CD4-positive, alpha-beta memory T cell (primary cell): Measurements from ENCODE around the gene ARHGAP27. TPM values are rescaled to one million over a fixed set of nuclear protein-coding genes. Genes with fewer than 3 reads are reported as not detected.

Source experiments
- CTCF ChIA-PET: fragments of 350-600 bp; sonication (Branson Sonifier 250); formaldehyde crosslinking; loops from one replicate; lab custom pipeline; 2021; ENCODE audit warnings: inconsistent platforms; ENCODE audit not compliant: partially characterized antibody; lab: Charles Lee
- POLR2A ChIA-PET: fragments of 350-600 bp; sonication (Branson Sonifier 250); formaldehyde crosslinking; loops from one replicate; lab custom pipeline; 2021; ENCODE audit not compliant: partially characterized antibody; lab: Charles Lee
- DNase-seq, 5 donors: peaks; one replicate each; pipeline versions ENCODE4 v3.0.0 to v3.0.0-alpha.2; 2020 to 2022; ENCODE audit warnings: mixed read lengths in 1 of 5
- H3K27ac ChIP-seq: one replicate; pipeline ENCODE4 v1.7.0; 2013; ENCODE audit warnings: low read depth, low read length
- H3K27me3 ChIP-seq: 2 replicates; pipeline ENCODE4 v1.7.0; 2013; ENCODE audit warnings: mild to moderate bottlenecking, low read length, moderate library complexity; ENCODE audit not compliant: insufficient read depth
- H3K36me3 ChIP-seq: 2 replicates; pipeline ENCODE4 v1.7.0; 2013; ENCODE audit warnings: mild to moderate bottlenecking, low read length, moderate library complexity; ENCODE audit not compliant: insufficient read depth
- H3K4me1 ChIP-seq: 2 replicates; pipeline ENCODE4 v1.7.0; 2013; ENCODE audit warnings: mild to moderate bottlenecking, low read length, moderate library complexity; ENCODE audit not compliant: insufficient read depth
- H3K4me3 ChIP-seq, 2 donors: one replicate each; pipeline ENCODE4 v1.7.0; 2013; ENCODE audit warnings: low read length in 2 of 2, mild to moderate bottlenecking in 1 of 2
- H3K9me3 ChIP-seq, 2 donors: one replicate each; pipeline ENCODE4 v1.7.0; 2013; ENCODE audit warnings: low read length in 2 of 2, control low read depth in 1 of 2; ENCODE audit not compliant: control insufficient read depth in 1 of 2
- H3K27ac Mint-ChIP-seq, 7 donors: one replicate each; pipeline ENCODE4 v1.8.0; 2020 to 2021; ENCODE audit warnings: mixed read lengths in 7 of 7, mild to moderate bottlenecking in 6 of 7, inconsistent platforms in 3 of 7, moderate library complexity in 3 of 7
- H3K27me3 Mint-ChIP-seq, 2 donors: one replicate each; pipeline ENCODE4 v1.8.0; 2020 to 2021; ENCODE audit warnings: mixed read lengths in 2 of 2
- H3K36me3 Mint-ChIP-seq, 2 donors: one replicate each; pipeline ENCODE4 v1.8.0; 2020 to 2021; ENCODE audit warnings: mixed read lengths in 2 of 2, inconsistent platforms in 1 of 2, mild to moderate bottlenecking in 1 of 2
- H3K4me1 Mint-ChIP-seq, 4 donors: one replicate each; pipeline ENCODE4 v1.8.0; 2020 to 2021; ENCODE audit warnings: mixed read lengths in 4 of 4, mild to moderate bottlenecking in 1 of 4
- H3K4me3 Mint-ChIP-seq, 8 donors: one replicate each; pipeline ENCODE4 v1.8.0; 2020 to 2021; ENCODE audit warnings: mixed read lengths in 8 of 8, mild to moderate bottlenecking in 7 of 8, moderate library complexity in 6 of 8, inconsistent platforms in 3 of 8
- H3K9me3 Mint-ChIP-seq, 8 donors: one replicate each; pipeline ENCODE4 v1.8.0; 2020 to 2021; ENCODE audit warnings: mixed read lengths in 8 of 8, mild to moderate bottlenecking in 5 of 8, inconsistent platforms in 3 of 8, moderate library complexity in 1 of 8
- intact Hi-C: fragments of 100-400 bp; cut with micrococcal nuclease; formaldehyde crosslinking; loops from one replicate; pipeline ENCODE4 v1.15.1; 2023
- polyA plus RNA-seq, 2 donors: library from polyadenylated mRNA; unstranded; fragments of 300-500 nt; fragmentation: Illumina TruSeq; gene quantifications; one replicate each; pipeline ENCODE4 v1.2.3, GENCODE V29; 2021
- total RNA-seq, 2 experiments: library from RNA; stranded (reverse); gene quantifications; one replicate each; pipeline ENCODE4 v1.2.3, GENCODE V29; 2021

The ARHGAP27 gene
- total and polyA plus RNA-seq, 4 experiments from 2014 or later, result 23.0 to 113 (median 69.4) TPM

DNA sequence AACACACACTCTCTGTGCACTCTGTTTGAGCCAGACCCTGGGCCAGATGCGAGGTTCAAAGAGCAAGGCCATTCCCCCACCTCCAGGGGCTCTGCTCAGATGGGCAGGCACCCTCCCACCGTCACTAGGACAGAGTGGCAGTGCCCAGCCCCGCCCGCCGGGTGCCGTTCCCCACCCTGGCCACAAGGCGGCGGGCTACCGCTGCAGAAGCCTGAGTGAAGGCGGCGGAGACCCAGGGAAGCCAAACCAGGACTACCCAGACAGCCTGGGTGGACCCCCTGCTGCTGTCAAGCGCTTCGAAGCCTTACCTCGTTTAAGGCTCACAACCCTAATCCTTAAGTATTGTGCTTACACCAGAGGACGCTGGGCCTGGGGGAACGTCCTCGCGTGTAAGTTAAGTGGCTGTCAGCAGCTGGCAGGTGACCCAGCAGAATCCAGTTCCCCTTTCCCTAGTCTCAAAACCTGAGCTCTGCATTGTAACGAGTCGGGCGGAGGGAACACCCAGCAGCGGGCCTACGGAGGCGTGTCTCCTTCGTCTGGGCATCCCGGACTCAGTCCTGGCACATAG, 4.5 kb downstream of the ARHGAP27 start:
- peaks cover 9 to 29% (median 23%) of the 10 kb centered on the region in 4 donors for H3K4me1 Mint-ChIP-seq
- DNase-seq, result peak; percentile 60 to 84 (median 77)
- H3K27ac Mint-ChIP-seq, result peak overlapping the region; percentile 17 to 91 (median 76)
- H3K27me3 Mint-ChIP-seq, result no peaks in the 10 kb centered on the region
- CTCF ChIA-PET, result interaction anchor here (0.7 to 2.4 kb wide), 5 partner anchors 12 to 34 kb away, joined by 3 to 10 read pairs (median 6); no protein-coding TSS in a partner anchor
- intact Hi-C loops, result loop anchor here (1.0 to 2.0 kb wide), 2 partner anchors 17 to 33 kb away; no protein-coding TSS in a partner anchor
- no peaks in the 10 kb centered on the region for H3K36me3 Mint-ChIP-seq
- Histone ChIP-seq H3K9me3 (no peaks in the 10 kb centered on the region), H3K27ac (no peak overlapping the region), H3K36me3 (no peaks in the 10 kb centered on the region), H3K4me1 (peaks cover 19% of the 10 kb centered on the region), H3K4me3 (no peak overlapping the region), H3K27me3 (no peaks in the 10 kb centered on the region)
- H3K9me3 Mint-ChIP-seq, result no peaks in the 10 kb centered on the region
- H3K4me3 Mint-ChIP-seq, result peak overlapping the region; percentile 37 to 86 (median 68)
- POLR2A ChIA-PET, result interaction anchor here (1.0 kb wide), 1 partner anchor 19 kb away, joined by 3 read pairs; no protein-coding TSS in a partner anchor

DNA sequence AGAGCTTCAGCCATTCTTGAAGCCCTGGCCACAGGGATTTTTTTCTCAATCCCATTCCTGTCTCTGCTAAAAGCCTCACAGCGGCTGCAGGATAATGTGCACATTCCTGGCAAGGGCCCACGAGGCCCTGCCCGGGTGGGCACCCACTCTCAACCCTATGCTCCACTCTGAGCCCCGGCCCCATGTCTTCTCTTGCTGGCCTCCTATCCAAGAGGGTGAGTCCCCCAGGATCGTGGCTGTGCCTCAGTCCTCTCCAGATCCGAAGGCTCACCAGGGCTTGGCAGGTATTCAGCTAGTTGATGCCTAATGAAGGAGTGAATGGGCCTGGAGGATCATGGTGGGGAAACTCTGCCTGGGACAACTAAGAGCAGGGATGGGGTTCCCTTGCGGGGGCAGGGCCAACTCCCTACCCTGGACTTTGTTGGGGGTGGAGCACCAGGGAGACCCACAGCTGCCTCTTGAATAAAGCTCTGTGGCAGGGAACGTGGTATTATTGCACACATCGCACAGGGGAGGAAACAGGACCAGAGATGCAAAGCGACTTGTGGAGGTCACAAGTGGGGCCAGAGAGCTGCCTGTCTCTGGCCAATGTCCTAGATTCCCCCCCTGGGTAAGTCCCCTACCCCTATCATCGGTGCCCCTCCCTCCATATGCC, 5.4 kb downstream of the ARHGAP27 start:
- ChIA-PET POLR2A (interaction anchor here (2.0 kb wide), 1 partner anchor 17 kb away, joined by 5 read pairs; no protein-coding TSS in a partner anchor), CTCF (interaction anchor here (1.3 to 2.4 kb wide), 3 partner anchors 18 to 33 kb away, joined by 5 to 10 read pairs (median 9); no protein-coding TSS in a partner anchor)
- no peaks in the 10 kb centered on the region for H3K9me3 ChIP-seq
- H3K36me3 ChIP-seq, result no peaks in the 10 kb centered on the region
- Mint-ChIP-seq H3K4me3 (peak overlapping the region in 1 of 8 donors; percentile 39), H3K27ac (peak overlapping the region in 1 of 7 donors; percentile 41), H3K9me3 (no peaks in the 10 kb centered on the region), H3K27me3 (no peaks in the 10 kb centered on the region), H3K4me1 (peaks cover 9 to 29% (median 22%) of the 10 kb centered on the region in 4 donors), H3K36me3 (no peaks in the 10 kb centered on the region)
- DNase-seq, result no peak
- no peak overlapping the region for H3K27ac ChIP-seq
- H3K27me3 ChIP-seq, result no peaks in the 10 kb centered on the region
- no peak overlapping the region for H3K4me3 ChIP-seq
- intact Hi-C loops, result no loop called here
- H3K4me1 ChIP-seq, result peaks cover 19% of the 10 kb centered on the region

DNA sequence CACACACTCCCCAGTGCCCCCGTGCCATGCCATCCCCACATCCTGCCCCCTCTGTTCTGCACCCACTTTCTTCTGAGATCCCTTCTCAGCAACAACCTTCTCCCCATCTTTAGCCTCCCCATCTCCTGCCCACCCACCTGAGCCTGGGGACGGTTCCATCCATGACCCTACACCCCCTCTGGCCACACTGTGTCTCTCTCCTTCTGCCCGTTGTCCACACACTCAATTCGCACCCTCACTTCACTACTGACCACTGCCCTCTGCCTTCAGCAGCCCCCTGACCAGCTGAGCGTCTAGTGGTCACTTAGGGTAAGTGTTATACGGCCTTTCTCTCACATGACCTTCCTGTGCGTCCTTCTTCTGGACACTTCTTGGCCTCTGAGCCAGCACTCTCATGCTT, 6.1 kb downstream of the ARHGAP27 start:
- CTCF ChIA-PET, result interaction anchor here (1.3 to 2.4 kb wide), 3 partner anchors 17 to 32 kb away, joined by 5 to 10 read pairs (median 9); no protein-coding TSS in a partner anchor
- no peak for DNase-seq
- POLR2A ChIA-PET, result interaction anchor here (2.0 kb wide), 1 partner anchor 16 kb away, joined by 5 read pairs; no protein-coding TSS in a partner anchor

DNA sequence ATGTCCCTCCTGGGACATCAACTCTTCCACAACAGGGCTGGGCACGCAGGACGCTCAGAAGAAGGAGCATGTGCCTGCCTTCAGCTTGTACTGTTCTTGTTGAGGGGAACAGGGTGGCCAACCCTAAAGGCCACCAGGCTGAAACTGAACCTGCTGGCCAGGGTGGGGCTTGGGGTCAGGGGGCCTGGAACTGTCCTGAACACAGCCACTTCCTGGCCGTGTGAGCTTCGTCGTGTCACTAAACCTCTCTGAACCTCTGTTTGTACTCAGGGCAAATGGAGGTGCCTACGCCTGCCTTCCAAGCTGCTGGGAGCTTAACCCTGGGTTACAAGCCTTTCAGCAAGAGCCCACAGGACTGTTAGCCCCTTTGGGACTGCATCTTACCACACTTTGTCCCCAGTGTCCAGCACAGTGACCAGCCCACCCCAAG, 6.7 kb downstream of the ARHGAP27 start:
- Histone ChIP-seq H3K27ac (no peak overlapping the region), H3K4me1 (peaks cover 14% of the 10 kb centered on the region), H3K4me3 (no peak overlapping the region), H3K9me3 (no peaks in the 10 kb centered on the region), H3K36me3 (no peaks in the 10 kb centered on the region), H3K27me3 (no peaks in the 10 kb centered on the region)
- H3K27me3 Mint-ChIP-seq, result no peaks in the 10 kb centered on the region
- no peaks in the 10 kb centered on the region for H3K9me3 Mint-ChIP-seq
- peak overlapping the region in 1 of 7 donors; percentile 68 for H3K27ac Mint-ChIP-seq
- intact Hi-C loops, result no loop called here
- ChIA-PET POLR2A (interaction anchor here (0.9 to 2.0 kb wide), 2 partner anchors 9 to 15 kb away, joined by 5 read pairs; no protein-coding TSS in a partner anchor), CTCF (interaction anchor here (2.4 kb wide), 1 partner anchor 32 kb away, joined by 9 read pairs; no protein-coding TSS in a partner anchor)
- no peak overlapping the region for H3K4me3 Mint-ChIP-seq
- H3K4me1 Mint-ChIP-seq, result peaks cover 8 to 24% (median 20%) of the 10 kb centered on the region in 4 donors
- DNase-seq, result no peak
- H3K36me3 Mint-ChIP-seq, result no peaks in the 10 kb centered on the region

More for the DNA sequence above, 6.1 kb downstream of the ARHGAP27 start:
- Mint-ChIP-seq H3K27ac (peak overlapping the region in 1 of 7 donors; percentile 57), H3K36me3 (no peaks in the 10 kb centered on the region), H3K4me1 (peaks cover 9 to 27% (median 22%) of the 10 kb centered on the region in 4 donors), H3K9me3 (no peaks in the 10 kb centered on the region), H3K4me3 (no peak overlapping the region), H3K27me3 (no peaks in the 10 kb centered on the region)
- H3K36me3 ChIP-seq, result no peaks in the 10 kb centered on the region
- no peaks in the 10 kb centered on the region for H3K27me3 ChIP-seq
- H3K27ac ChIP-seq, result no peak overlapping the region
- no peaks in the 10 kb centered on the region for H3K9me3 ChIP-seq
- peaks cover 19% of the 10 kb centered on the region for H3K4me1 ChIP-seq
- intact Hi-C loops, result no loop called here
- H3K4me3 ChIP-seq, result no peak overlapping the region

DNA sequence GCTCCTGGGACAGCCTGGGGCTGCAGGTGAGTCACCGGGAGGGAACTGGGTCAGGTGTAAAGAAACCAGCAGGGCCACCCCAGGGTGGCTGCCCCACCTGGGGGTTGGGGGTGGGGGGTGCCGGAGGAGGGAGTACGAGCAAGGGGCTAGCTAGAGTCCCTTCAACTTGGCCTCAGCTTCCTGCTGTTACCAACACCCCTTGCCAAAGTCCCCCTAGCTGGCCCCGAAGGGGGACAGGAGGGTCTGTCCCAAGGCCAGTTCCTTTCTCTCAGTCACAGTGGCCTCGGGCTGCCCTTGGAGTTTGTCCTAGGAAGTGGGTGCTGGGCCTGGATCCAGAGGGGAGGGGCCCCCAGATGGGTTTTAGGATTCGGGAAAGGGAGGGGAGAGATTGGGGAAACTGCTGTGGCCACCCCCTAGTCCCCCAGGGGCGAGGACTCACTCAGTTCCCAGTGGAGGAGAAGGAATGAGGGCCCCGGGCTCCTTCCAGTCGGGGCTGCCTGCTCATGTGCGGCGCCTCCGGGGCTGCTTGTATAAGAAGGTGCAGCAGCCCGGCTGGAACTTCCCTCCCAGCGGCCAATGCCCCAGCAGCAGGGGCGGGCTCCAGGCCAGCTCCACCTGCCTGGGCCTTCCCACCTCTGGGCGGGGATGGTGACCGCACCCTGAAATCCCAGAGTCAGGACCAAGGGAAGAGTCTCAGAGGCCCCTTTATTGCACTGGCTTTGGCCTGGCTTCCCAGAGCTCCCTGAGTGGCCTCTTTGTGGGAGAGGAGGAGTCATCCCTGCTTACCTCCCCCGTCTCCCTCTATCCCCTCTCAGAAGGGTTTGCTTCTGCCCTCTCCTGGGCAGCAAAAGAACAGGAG, 7.3 kb downstream of the ARHGAP27 start:
- CTCF ChIA-PET, result interaction anchor here (2.4 kb wide), 1 partner anchor 31 kb away, joined by 9 read pairs; no protein-coding TSS in a partner anchor
- no peaks in the 10 kb centered on the region for H3K36me3 Mint-ChIP-seq
- H3K27ac Mint-ChIP-seq, result no peak overlapping the region

DNA sequence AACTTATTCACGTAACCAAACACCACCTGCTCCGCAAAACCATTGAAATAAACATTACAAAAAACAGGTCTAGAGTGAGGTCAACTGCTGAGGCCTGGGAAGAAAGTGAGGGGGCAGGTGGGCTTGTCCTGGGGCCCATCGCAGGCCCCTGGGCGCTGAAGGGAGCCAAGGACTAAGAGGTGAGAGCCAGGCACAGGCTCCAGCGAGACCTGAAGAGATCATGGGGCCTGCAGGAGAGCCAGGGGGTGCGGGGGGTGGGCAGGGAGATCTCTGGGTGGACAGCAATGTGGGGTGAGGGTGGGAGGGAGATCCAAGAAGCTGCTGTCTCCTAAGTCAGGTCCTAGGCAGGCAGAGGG, 7.9 kb downstream of the ARHGAP27 start:
- H3K36me3 ChIP-seq, result no peaks in the 10 kb centered on the region

More for the DNA sequence above, 7.3 kb downstream of the ARHGAP27 start:
- Histone ChIP-seq H3K4me3 (no peak overlapping the region), H3K4me1 (peaks cover 11% of the 10 kb centered on the region), H3K9me3 (no peaks in the 10 kb centered on the region), H3K27me3 (no peaks in the 10 kb centered on the region), H3K36me3 (no peaks in the 10 kb centered on the region), H3K27ac (no peak overlapping the region)
- Mint-ChIP-seq H3K4me1 (peaks cover 7 to 17% (median 15%) of the 10 kb centered on the region in 4 donors), H3K27me3 (no peaks in the 10 kb centered on the region), H3K9me3 (no peaks in the 10 kb centered on the region), H3K4me3 (no peak overlapping the region)
- intact Hi-C loops, result no loop called here
- no peak for DNase-seq
- POLR2A ChIA-PET, result interaction anchor here (0.9 to 2.0 kb wide), 2 partner anchors 10 to 15 kb away, joined by 5 read pairs; no protein-coding TSS in a partner anchor

More for the DNA sequence above, 7.9 kb downstream of the ARHGAP27 start:
- H3K27me3 ChIP-seq, result no peaks in the 10 kb centered on the region
- no peak overlapping the region for H3K4me3 ChIP-seq
- H3K27ac ChIP-seq, result no peak overlapping the region
- peaks cover 11% of the 10 kb centered on the region for H3K4me1 ChIP-seq
- intact Hi-C loops, result no loop called here
- H3K27ac Mint-ChIP-seq, result no peak overlapping the region
- no peak for DNase-seq
- peaks cover 7 to 15% (median 13%) of the 10 kb centered on the region in 4 donors for H3K4me1 Mint-ChIP-seq
- POLR2A ChIA-PET, result no interaction called here
- H3K36me3 Mint-ChIP-seq, result no peaks in the 10 kb centered on the region
- H3K9me3 Mint-ChIP-seq, result no peaks in the 10 kb centered on the region
- H3K4me3 Mint-ChIP-seq, result no peak overlapping the region
- CTCF ChIA-PET, result no interaction called here
- no peaks in the 10 kb centered on the region for H3K9me3 ChIP-seq
- no peaks in the 10 kb centered on the region for H3K27me3 Mint-ChIP-seq
